Endothelial cell (in vitro differentiated cells): ENCODE results near the gene ADGRF5. TPM values are rescaled to one million over a fixed set of nuclear protein-coding genes. Genes with fewer than 3 reads are reported as not detected.

Source experiments
- DNase-seq: peaks from one replicate; pipeline ENCODE4 v3.0.0; 2021; ENCODE audit warnings: low spot score
- H3K27ac Mint-ChIP-seq: one replicate; pipeline ENCODE4 v1.8.0; 2021; ENCODE audit warnings: mixed read lengths, inconsistent platforms; ENCODE audit not compliant: unreplicated experiment
- H3K27me3 Mint-ChIP-seq: one replicate; pipeline ENCODE4 v1.8.0; 2021; ENCODE audit warnings: mild to moderate bottlenecking, moderate library complexity, mixed read lengths, inconsistent platforms; ENCODE audit not compliant: unreplicated experiment
- H3K36me3 Mint-ChIP-seq: one replicate; pipeline ENCODE4 v1.8.0; 2021; ENCODE audit warnings: mild to moderate bottlenecking, low read depth, mixed read lengths, inconsistent platforms; ENCODE audit not compliant: unreplicated experiment
- H3K4me1 Mint-ChIP-seq: one replicate; pipeline ENCODE4 v1.8.0; 2021; ENCODE audit warnings: mild to moderate bottlenecking, mixed read lengths, inconsistent platforms; ENCODE audit not compliant: unreplicated experiment
- H3K4me3 Mint-ChIP-seq: one replicate; pipeline ENCODE4 v1.8.0; 2021; ENCODE audit warnings: mild to moderate bottlenecking, mixed read lengths, inconsistent platforms; ENCODE audit not compliant: unreplicated experiment
- H3K9me3 Mint-ChIP-seq: one replicate; pipeline ENCODE4 v1.8.0; 2021; ENCODE audit warnings: mixed read lengths, inconsistent platforms; ENCODE audit not compliant: unreplicated experiment
- CTCF ChIP-seq: fragments of 200-600 bp; sonication (generic); IDR thresholded peaks from one replicate; pipeline ENCODE4 v1.5.0; 2021; ENCODE audit warnings: antibody characterized with exemption; ENCODE audit not compliant: unreplicated experiment
- total RNA-seq: library from RNA; stranded (reverse); fragmentation: NEBNext Ultra II Directional; extraction: Animal tissue kit (Norgen Biotek cat#: 25700); gene quantifications from one replicate; pipeline ENCODE4 v1.2.1, GENCODE V29; 2021; ENCODE audit not compliant: unreplicated experiment

The ADGRF5 gene
- total RNA-seq, 1 donor from 2014 or later: 250 TPM

- peaks cover 3% of the 10 kb centered on the region for H3K27me3 Mint-ChIP-seq
- peaks cover 35% of the 10 kb centered on the region for H3K36me3 Mint-ChIP-seq
Measured at GRCh38 chr6:46954837-46955451, 33.2 kb upstream of the ADGRF5 start.

GRCh38 chr6:46953921-46954320, 32.2 kb upstream of the ADGRF5 start:
- Mint-ChIP-seq H3K4me3 (peak overlapping the region; percentile 96), H3K27ac (peak overlapping the region; percentile 95), H3K9me3 (no peaks in the 10 kb centered on the region), H3K36me3 (peaks cover 43% of the 10 kb centered on the region), H3K27me3 (peaks cover 5% of the 10 kb centered on the region), H3K4me1 (peaks cover 84% of the 10 kb centered on the region)
- no peak for DNase-seq
- TF ChIP-seq CTCF: no peak

More at GRCh38 chr6:46954837-46955451, 33.2 kb upstream of the ADGRF5 start:
- peaks cover 75% of the 10 kb centered on the region for H3K4me1 Mint-ChIP-seq
- H3K27ac Mint-ChIP-seq: peak overlapping the region; percentile 95
- H3K4me3 Mint-ChIP-seq: peak overlapping the region; percentile 96
- no peak for TF ChIP-seq CTCF
- no peaks in the 10 kb centered on the region for H3K9me3 Mint-ChIP-seq
- no peak for DNase-seq

GRCh38 chr6:46949632-46950280, 28.0 kb upstream of the ADGRF5 start:
- no peak for DNase-seq
- H3K27ac Mint-ChIP-seq: peak overlapping the region; percentile 95
- no peaks in the 10 kb centered on the region for H3K9me3 Mint-ChIP-seq
- H3K36me3 Mint-ChIP-seq: peaks cover 75% of the 10 kb centered on the region
- peak overlapping the region; percentile 96 for H3K4me3 Mint-ChIP-seq
- H3K27me3 Mint-ChIP-seq: peaks cover 11% of the 10 kb centered on the region
- TF ChIP-seq CTCF: no peak
- peaks cover 89% of the 10 kb centered on the region for H3K4me1 Mint-ChIP-seq

GRCh38 chr6:46948699-46949098, 27.0 kb upstream of the ADGRF5 start:
- peak overlapping the region; percentile 95 for H3K27ac Mint-ChIP-seq
- peak; percentile 62 for DNase-seq
- no peaks in the 10 kb centered on the region for H3K9me3 Mint-ChIP-seq
- H3K27me3 Mint-ChIP-seq: peaks cover 12% of the 10 kb centered on the region
- TF ChIP-seq CTCF: no peak
- H3K4me3 Mint-ChIP-seq: peak overlapping the region; percentile 83
- peaks cover 81% of the 10 kb centered on the region for H3K36me3 Mint-ChIP-seq
- peaks cover 90% of the 10 kb centered on the region for H3K4me1 Mint-ChIP-seq

- Mint-ChIP-seq H3K36me3 (peaks cover 78% of the 10 kb centered on the region), H3K4me1 (peaks cover 92% of the 10 kb centered on the region), H3K27me3 (peaks cover 12% of the 10 kb centered on the region), H3K27ac (peak overlapping the region; percentile 95), H3K9me3 (no peaks in the 10 kb centered on the region), H3K4me3 (peak overlapping the region; percentile 83)
- DNase-seq: peak; percentile 47
- no peak for TF ChIP-seq CTCF
Measured at GRCh38 chr6:46947497-46947896, 25.8 kb upstream of the ADGRF5 start.
